Right renal pelvis (tissue), 4 donors: ENCODE data around the gene CDH5. TPM values are rescaled to one million over a fixed set of nuclear protein-coding genes. Genes with fewer than 3 reads are reported as not detected.

Experiments used
- DNase-seq, 4 donors: peaks; one replicate each; pipeline ENCODE4 v3.0.0-alpha.2; 2013; ENCODE audit warnings: low read depth in 4 of 4, low spot score in 3 of 4, missing footprints in 1 of 4
- polyA plus RNA-seq, 4 donors: library from polyadenylated mRNA; unstranded; fragments of 120-200 nt; gene quantifications; one replicate each; pipeline ENCODE4 v1.2.1, GENCODE V29; 2013; ENCODE audit not compliant: insufficient read length in 4 of 4

Gene CDH5
- polyA plus RNA-seq, 4 donors = 65.9 to 74.6 (median 67.1) TPM

- DNase-seq = no peak
Measured at GRCh38 chr16:66372078-66372897, 5.8 kb downstream of the CDH5 start.

DNA sequence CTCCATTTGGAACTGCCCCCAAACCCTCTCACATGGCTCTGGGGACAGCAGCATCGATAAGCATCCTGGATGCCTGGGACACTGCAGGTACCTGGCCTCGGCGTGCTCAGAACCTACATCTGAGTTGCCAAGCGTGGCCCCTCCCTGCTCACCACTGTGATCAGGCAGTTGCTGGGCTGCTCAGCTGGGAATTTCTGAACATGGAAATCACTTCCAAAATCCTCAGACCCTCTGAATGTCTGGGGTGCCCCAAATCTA, 6.3 kb downstream of the CDH5 start:
- no peak for DNase-seq

DNA sequence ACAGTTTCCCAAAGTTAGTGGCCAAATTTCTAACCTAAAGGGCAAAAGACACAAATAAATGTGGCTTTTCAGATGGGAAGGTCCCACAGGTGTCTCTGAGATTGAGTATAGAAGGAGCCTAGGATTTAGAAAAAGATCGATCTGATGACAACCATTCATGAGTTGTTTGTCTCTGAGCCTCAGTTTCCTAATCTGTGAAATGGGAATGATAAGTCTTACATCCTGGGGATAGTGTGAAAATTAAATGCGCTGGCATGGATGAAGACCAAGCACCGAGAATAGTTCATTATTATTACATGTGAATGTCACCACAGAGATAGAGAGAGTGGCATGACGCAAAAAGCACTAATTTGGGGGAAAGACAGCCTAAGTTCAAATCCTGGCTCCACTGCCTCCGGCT, 7.2 kb downstream of the CDH5 start:
- no peak for DNase-seq

GRCh38 chr16:66374176-66374575, 7.7 kb downstream of the CDH5 start:
- DNase-seq = no peak

- no peak for DNase-seq
Measured at GRCh38 chr16:66375451-66375850, 9.0 kb downstream of the CDH5 start.

GRCh38 chr16:66376114-66376513, 9.6 kb downstream of the CDH5 start:
- no peak for DNase-seq

GRCh38 chr16:66376577-66377305, 10.2 kb downstream of the CDH5 start:
- DNase-seq = no peak

- DNase-seq = no peak
Measured at GRCh38 chr16:66377324-66377723, 10.8 kb downstream of the CDH5 start.

GRCh38 chr16:66378741-66379570, 12.5 kb downstream of the CDH5 start:
- DNase-seq = no peak

DNA sequence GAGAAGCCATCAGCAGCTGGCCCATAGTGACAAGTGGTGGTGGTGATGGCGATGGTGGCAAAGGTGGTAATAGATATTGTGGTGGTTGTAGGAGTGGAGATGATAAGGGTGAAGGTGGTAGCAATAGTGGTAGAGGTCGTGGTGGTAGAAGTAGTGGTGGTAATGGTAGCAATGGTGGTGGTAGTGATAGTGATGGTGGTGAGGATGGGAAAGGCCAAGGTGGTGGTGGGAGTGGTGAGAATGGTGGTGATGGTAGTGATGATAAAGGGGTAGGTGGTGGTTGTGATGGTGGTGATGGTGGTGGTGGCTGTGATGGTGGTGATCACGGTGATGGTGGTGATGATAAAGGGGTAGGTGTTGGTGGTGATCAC, 13.1 kb downstream of the CDH5 start:
- DNase-seq = no peak

DNA sequence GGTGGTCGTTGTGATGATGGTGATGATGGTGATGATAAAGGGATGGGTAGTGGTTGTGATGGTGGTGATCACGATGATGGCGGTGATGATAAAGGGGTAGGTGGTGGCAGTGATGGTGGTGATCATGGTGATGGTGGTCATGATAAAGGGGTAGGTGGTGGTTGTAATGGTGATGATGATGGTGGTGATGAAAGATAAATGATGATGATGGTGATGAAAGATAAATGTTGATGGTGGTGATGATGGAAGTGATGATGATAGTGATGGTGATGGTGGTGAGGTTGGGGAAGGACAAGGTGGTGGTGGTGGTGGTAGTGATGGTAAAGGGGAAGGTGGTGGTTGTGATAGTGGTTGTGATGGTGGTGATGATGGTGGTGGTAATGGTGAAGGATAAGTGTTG, 13.9 kb downstream of the CDH5 start:
- no peak for DNase-seq

DNA sequence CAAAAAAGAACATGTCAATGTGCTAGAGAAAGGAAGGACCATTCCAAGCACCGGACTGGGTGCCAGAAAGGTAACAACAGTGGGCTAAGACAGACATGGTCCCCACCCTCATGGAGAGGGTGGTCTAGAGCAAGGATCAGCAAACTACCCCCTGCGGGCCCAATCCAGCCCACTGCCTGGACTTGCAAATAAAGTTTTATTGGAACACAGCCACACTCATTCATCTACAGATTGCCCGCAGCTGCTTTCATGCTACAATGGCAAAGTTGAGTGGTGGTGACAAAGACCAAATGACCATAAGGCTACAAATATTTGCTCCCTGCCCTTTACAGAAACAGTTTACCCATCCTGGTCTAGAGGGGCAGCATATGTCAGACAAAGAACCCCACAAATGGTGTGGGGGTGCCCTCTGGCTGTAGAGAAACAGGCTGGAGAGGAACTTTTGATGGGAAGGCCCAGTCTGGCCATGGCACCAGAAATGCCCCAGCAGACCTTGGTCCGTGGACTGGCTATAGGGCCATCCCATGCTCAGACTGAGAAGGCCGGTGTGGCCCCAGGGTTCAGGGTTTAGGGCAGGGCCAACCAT, 15.2 kb downstream of the CDH5 start:
- DNase-seq = no peak

GRCh38 chr16:66382171-66382965, 15.9 kb downstream of the CDH5 start:
- DNase-seq = no peak

GRCh38 chr16:66382966-66383299, 16.4 kb downstream of the CDH5 start:
- DNase-seq = no peak

GRCh38 chr16:66383551-66383950, 17.1 kb downstream of the CDH5 start:
- DNase-seq = no peak

DNA sequence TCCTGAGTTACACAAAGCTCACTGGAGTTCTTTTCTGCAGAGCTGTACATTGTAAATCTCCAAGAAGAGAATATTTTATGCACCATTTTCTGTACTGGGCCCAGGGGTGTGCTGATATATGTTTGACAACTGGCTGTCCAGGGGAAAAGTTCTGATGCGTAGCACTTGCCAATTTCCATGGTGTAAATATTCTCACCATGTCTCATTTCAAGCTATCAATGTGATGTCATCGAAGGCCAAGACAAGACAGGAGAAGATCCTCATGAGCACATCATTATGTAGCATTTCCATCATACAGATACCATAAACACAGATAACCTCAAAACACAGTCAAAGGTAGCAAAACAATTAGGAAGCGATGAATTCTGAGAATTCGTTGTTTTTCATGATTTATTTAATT, 18.9 kb downstream of the CDH5 start:
- no peak for DNase-seq

DNA sequence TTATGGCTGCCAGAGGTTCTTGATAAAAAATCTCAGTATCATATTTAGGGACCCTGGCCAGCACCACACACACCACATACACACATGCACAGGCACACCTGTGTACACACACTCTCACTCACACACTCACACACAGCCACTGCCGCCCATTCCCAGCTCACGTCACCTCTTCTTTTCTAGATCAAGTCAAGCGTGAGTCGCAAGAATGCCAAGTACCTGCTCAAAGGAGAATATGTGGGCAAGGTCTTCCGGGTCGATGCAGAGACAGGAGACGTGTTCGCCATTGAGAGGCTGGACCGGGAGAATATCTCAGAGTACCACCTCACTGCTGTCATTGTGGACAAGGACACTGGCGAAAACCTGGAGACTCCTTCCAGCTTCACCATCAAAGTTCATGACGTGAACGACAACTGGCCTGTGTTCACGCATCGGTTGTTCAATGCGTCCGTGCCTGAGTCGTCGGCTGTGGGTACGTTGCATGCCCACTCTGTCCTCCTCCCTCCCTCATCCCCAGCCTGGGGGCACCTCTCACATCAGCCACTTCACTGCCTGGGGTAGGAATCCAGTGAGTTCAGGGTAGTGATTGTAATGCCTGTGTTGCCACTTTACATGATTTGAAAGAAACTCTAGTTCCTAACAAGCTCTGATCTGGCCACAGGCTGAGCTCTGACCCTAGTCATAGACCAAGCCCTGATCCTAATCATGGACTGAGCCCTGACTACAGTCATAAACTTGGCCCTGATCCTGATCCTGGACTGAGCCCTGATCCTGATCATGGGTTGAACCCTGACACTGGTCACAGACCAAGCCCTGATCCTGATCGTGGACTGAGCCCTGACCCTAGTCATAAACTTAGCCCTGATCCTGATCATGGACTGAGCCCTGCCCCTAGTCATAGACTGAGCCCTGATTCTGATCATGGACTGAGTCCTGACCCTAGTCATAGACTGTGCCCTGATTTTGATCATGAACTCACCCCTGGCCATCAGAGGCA, 20.4 kb downstream of the CDH5 start:
- no peak for DNase-seq

DNA sequence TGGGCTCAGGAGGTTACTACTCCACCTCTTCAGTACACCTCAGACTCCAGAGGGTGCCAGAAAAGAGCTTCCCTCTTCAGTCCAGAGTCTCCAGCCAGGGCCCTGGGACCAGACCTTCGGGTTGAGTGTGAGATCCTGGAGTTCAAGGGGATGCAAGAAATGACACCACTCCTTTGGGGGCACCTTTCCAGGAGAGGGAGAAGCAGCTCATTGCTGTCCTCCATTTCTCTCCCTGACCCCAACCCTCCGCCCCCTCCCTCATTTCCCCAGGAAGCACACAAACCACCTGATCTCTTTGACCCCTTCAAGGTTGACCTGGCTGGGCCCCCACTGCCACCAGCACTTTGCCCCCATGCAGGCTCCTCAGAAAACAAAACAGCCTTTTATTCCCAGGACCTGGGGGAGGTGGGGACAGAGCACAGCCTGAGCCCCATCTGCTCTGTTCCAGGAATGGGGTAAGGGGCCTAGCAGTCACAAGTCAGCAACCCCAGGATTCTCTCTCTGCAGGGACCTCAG, 21.4 kb downstream of the CDH5 start:
- no peak for DNase-seq
